GM10248 (cell line): ENCODE measurements around the gene ACSF3.

ENCODE experiments used
- CTCF ChIA-PET: fragments of 300-600 bp; sonication (Branson Sonifier 250); formaldehyde crosslinking; extraction: SDS; loops from one replicate; lab custom pipeline; 2021; ENCODE audit warnings: antibody characterized with exemption; lab: Yijun Ruan, JAX
- POLR2A ChIA-PET: fragments of 350-650 bp; sonication (Branson Sonifier 250); formaldehyde crosslinking; extraction: SDS; loops from one replicate; lab custom pipeline; 2020; ENCODE audit warnings: antibody characterized with exemption; lab: Yijun Ruan, JAX
- DNase-seq: peaks from one replicate; pipeline ENCODE4 v3.0.0; 2012; ENCODE audit errors: extremely low spot score
- CTCF ChIP-seq: IDR thresholded peaks from 2 replicates; pipeline ENCODE4 v1.5.1; 2012; ENCODE audit warnings: mild to moderate bottlenecking, low read depth; ENCODE audit errors: extremely low read depth, missing control alignments, control extremely low read depth

The ACSF3 gene

GRCh38 chr16:89147085-89147817 is 53.6 kb downstream of the ACSF3 start:
- ChIA-PET CTCF (interaction anchor here (1.2 kb wide), 1 partner anchor 13 kb away, joined by 3 read pairs; no protein-coding TSS in a partner anchor), POLR2A (no interaction called here)
- no peak for DNase-seq
- no peak for TF ChIP-seq CTCF

- no peak for TF ChIP-seq CTCF
- no peak for DNase-seq
- ChIA-PET CTCF (interaction anchor here (1.2 kb wide), 1 partner anchor 208 kb away, joined by 3 read pairs; no protein-coding TSS in a partner anchor), POLR2A (no interaction called here)
Observed at GRCh38 chr16:89149386-89149785, 55.7 kb downstream of the ACSF3 start.

GRCh38 chr16:89150090-89150835 is 56.6 kb downstream of the ACSF3 start:
- ChIA-PET CTCF (no interaction called here), POLR2A (no interaction called here)
- DNase-seq: no peak
- no peak for TF ChIP-seq CTCF

GRCh38 chr16:89150981-89151380 is 57.3 kb downstream of the ACSF3 start:
- no peak for TF ChIP-seq CTCF
- CTCF ChIA-PET: no interaction called here
- POLR2A ChIA-PET: no interaction called here
- DNase-seq: no peak

GRCh38 chr16:89152831-89153700 is 59.4 kb downstream of the ACSF3 start:
- CTCF ChIA-PET: no interaction called here
- POLR2A ChIA-PET: no interaction called here
- no peak for DNase-seq
- no peak for TF ChIP-seq CTCF

GRCh38 chr16:89153848-89154271 is 60.2 kb downstream of the ACSF3 start:
- no peak for TF ChIP-seq CTCF
- ChIA-PET POLR2A (interaction anchor here (1.0 kb wide), 1 partner anchor 56 kb away, joined by 3 read pairs; no protein-coding TSS in a partner anchor), CTCF (interaction anchor here (1.3 to 3.1 kb wide), 2 partner anchors 13 to 14 kb away, joined by 3 to 10 read pairs; no protein-coding TSS in a partner anchor)
- DNase-seq: no peak
